SK-N-MC (cell line): ENCODE measurements around the gene NFIL3.
A peak's percentile ranks its signal among the peaks of the same experiment; 100 is the strongest.

Experiments
- DNase-seq: peaks from one replicate; pipeline ENCODE4 v3.0.0-alpha.2; 2011; ENCODE audit warnings: low read depth, low spot score
- H3K27ac ChIP-seq: fragments of 200-600 bp; sonication (generic); 2 replicates; pipeline ENCODE4 v1.5.1; 2016; ENCODE audit warnings: mixed run types
- H3K36me3 ChIP-seq: fragments of 200-600 bp; sonication (generic); 2 replicates; pipeline ENCODE4 v1.6.1; 2017; ENCODE audit warnings: antibody characterized with exemption, low read length, mixed read lengths; ENCODE audit not compliant: insufficient read depth
- H3K4me3 ChIP-seq: fragments of 200-600 bp; sonication (generic); 2 replicates; pipeline ENCODE4 v1.5.1; 2016
- H3K9ac ChIP-seq: fragments of 200-600 bp; sonication (generic); 2 replicates; pipeline ENCODE4 v1.8.0; 2017; ENCODE audit warnings: mixed run types, mixed read lengths; ENCODE audit not compliant: insufficient read length
- H3K9me3 ChIP-seq: fragments of 200-600 bp; sonication (generic); 2 replicates; pipeline ENCODE4 v1.6.1; 2017; ENCODE audit warnings: low read depth, mild to moderate bottlenecking, antibody characterized with exemption, low read length, moderate library complexity, mixed read lengths
- EZH2 ChIP-seq: fragments of 200-600 bp; sonication (generic); IDR thresholded peaks from one replicate; pipeline ENCODE4 v1.6.1; 2017; ENCODE audit warnings: antibody characterized with exemption
- FOXP2 ChIP-seq: optimal IDR thresholded peaks from 2 replicates; pipeline ENCODE3; 2011; ENCODE audit warnings: mild to moderate bottlenecking, moderate library complexity; ENCODE audit not compliant: insufficient read depth; ENCODE audit errors: extremely low read length, control extremely low read depth
- POLR2AphosphoS5 ChIP-seq: IDR thresholded peaks from 2 replicates; pipeline ENCODE4 v1.6.1; 2012; ENCODE audit warnings: mild to moderate bottlenecking, low read depth, low read length, borderline replicate concordance

Gene NFIL3

GRCh38 chr9:91361291-91362050, 62.2 kb downstream of the NFIL3 start, which contains the start of gene AUH:
TSS of gene AUH (minus strand) at chr9:91361918. CDS start at chr9:91361889, 29 bp downstream.
- TF ChIP-seq POLR2AphosphoS5: peak; percentile 65
- no peak for TF ChIP-seq FOXP2
- no peaks in the 10 kb centered on the region for H3K9me3 ChIP-seq
- peak within 1 kb of the TSS; percentile 93 for H3K9ac ChIP-seq
- DNase-seq: no peak
- 0 out of 2 replicates have a peak within 1 kb of the TSS, but pooled peaks have one; percentile 40 for H3K27ac ChIP-seq
- peak within 1 kb of the TSS; percentile 80 for H3K4me3 ChIP-seq
- no peaks in the 10 kb centered on the region; the same call in 1 of the 2 replicates for H3K36me3 ChIP-seq

GRCh38 chr9:91360551-91361290, 62.9 kb downstream of the NFIL3 start:
- Histone ChIP-seq H3K9me3 (no peaks in the 10 kb centered on the region), H3K27ac (no peak overlapping the region), H3K4me3 (peak overlapping the region; percentile 80), H3K36me3 (no peaks in the 10 kb centered on the region; the same call in 1 of the 2 replicates), H3K9ac (peak overlapping the region; percentile 93)
- DNase-seq: no peak
- TF ChIP-seq POLR2AphosphoS5: no peak
- TF ChIP-seq EZH2: no peak
- TF ChIP-seq FOXP2: no peak

- Histone ChIP-seq H3K9me3 (no peaks in the 10 kb centered on the region), H3K9ac (no peak overlapping the region), H3K27ac (no peak overlapping the region), H3K36me3 (peaks cover under 1% of the 10 kb centered on the region), H3K4me3 (peak overlapping the region; percentile 80)
- no peak for DNase-seq
- TF ChIP-seq FOXP2: no peak
- TF ChIP-seq POLR2AphosphoS5: no peak
- TF ChIP-seq EZH2: no peak
Observed at GRCh38 chr9:91359734-91360470, 63.7 kb downstream of the NFIL3 start.

- DNase-seq: no peak
- H3K9me3 ChIP-seq: no peaks in the 10 kb centered on the region
- no peak overlapping the region for H3K4me3 ChIP-seq
- H3K27ac ChIP-seq: no peak overlapping the region
- H3K36me3 ChIP-seq: peaks cover 7% of the 10 kb centered on the region
- TF ChIP-seq POLR2AphosphoS5 (no peak), EZH2 (no peak), FOXP2 (no peak)
- H3K9ac ChIP-seq: no peak overlapping the region
Observed at GRCh38 chr9:91359083-91359482, 64.5 kb downstream of the NFIL3 start.
